GM12865 (cell line): ENCODE results near the gene PROCR.
A peak's percentile ranks its signal among the peaks of the same experiment; 100 is the strongest.
"Not testable (repeated sequence)": the region's sequence is repeated elsewhere in the genome, so short reads cannot be mapped to it uniquely, and the experiment has no call there.

ENCODE experiments used
- DNase-seq: peaks from one replicate; pipeline ENCODE4 v3.0.0; 2010; ENCODE audit warnings: low read depth
- H3K4me3 ChIP-seq: 2 replicates; pipeline ENCODE4 v1.5.1; 2011; ENCODE audit warnings: mild to moderate bottlenecking, low read depth, low read length, control low read depth
- CTCF ChIP-seq: IDR thresholded peaks from 2 replicates; pipeline ENCODE4 v1.5.1; 2011; ENCODE audit warnings: low read length, control low read depth, low read depth, inconsistent platforms; ENCODE audit not compliant: insufficient read depth; ENCODE audit errors: missing control alignments

The PROCR gene

GRCh38 chr20:35146920-35147574 is 24.8 kb upstream of the PROCR start, which contains the start of gene EDEM2:
TSS of gene EDEM2 (minus strand) at chr20:35147336. CDS start at chr20:35147258, 78 bp downstream.
- peak within 1 kb of the TSS; percentile 90 for H3K4me3 ChIP-seq
- DNase-seq: peak; percentile 97
- no peak for TF ChIP-seq CTCF

- DNase-seq: not testable (repeated sequence)
- peak overlapping the region; percentile 90 for H3K4me3 ChIP-seq
Measured at GRCh38 chr20:35147575-35148071, 24.2 kb upstream of the PROCR start.

- no peak for DNase-seq
- no peak overlapping the region for H3K4me3 ChIP-seq
- no peak for TF ChIP-seq CTCF
Measured at GRCh38 chr20:35150846-35151579, 20.9 kb upstream of the PROCR start.

GRCh38 chr20:35151736-35152135 is 20.1 kb upstream of the PROCR start:
- no peak overlapping the region for H3K4me3 ChIP-seq
- DNase-seq: no peak
- no peak for TF ChIP-seq CTCF

GRCh38 chr20:35155936-35156335 is 15.9 kb upstream of the PROCR start:
- no peak for DNase-seq
- no peak for TF ChIP-seq CTCF
- H3K4me3 ChIP-seq: no peak overlapping the region

GRCh38 chr20:35156978-35157377 is 14.9 kb upstream of the PROCR start:
- H3K4me3 ChIP-seq: no peak overlapping the region
- no peak for DNase-seq
- no peak for TF ChIP-seq CTCF

GRCh38 chr20:35160341-35160740 is 11.5 kb upstream of the PROCR start:
- not testable (repeated sequence) for DNase-seq, H3K4me3 ChIP-seq

GRCh38 chr20:35164531-35164930 is 7.3 kb upstream of the PROCR start:
- DNase-seq, H3K4me3 ChIP-seq: not testable (repeated sequence)
